GM19043 (cell line): ENCODE results near the gene EME2.

ENCODE experiments used
- ATAC-seq: cut with Tn5 transposase; IDR thresholded peaks from one replicate; pipeline ENCODE4 v1.9.1; 2021; ENCODE audit warnings: low read depth; ENCODE audit not compliant: unreplicated experiment

Gene EME2

GRCh38 chr16:1744338-1744840 is 28.2 kb upstream of the EME2 start:
- ATAC-seq: no peak

GRCh38 chr16:1745181-1745899 is 27.3 kb upstream of the EME2 start:
- ATAC-seq: no peak

GRCh38 chr16:1745900-1746692 is 26.5 kb upstream of the EME2 start:
- no peak for ATAC-seq

- ATAC-seq: no peak
These were observed 25.9 kb upstream of the EME2 start for GRCh38 chr16:1746693-1747195.

- no peak for ATAC-seq
These were observed 24.7 kb upstream of the EME2 start for GRCh38 chr16:1747934-1748333.

- ATAC-seq: no peak
These were observed 23.2 kb upstream of the EME2 start for GRCh38 chr16:1749152-1750117.

- no peak for ATAC-seq
These were observed 20.7 kb upstream of the EME2 start for GRCh38 chr16:1751946-1752345.

- ATAC-seq: no peak
These were observed 19.8 kb upstream of the EME2 start for GRCh38 chr16:1752853-1753252.

- no peak for ATAC-seq
These were observed 18.4 kb upstream of the EME2 start for GRCh38 chr16:1754204-1754603.

GRCh38 chr16:1757714-1758461 is 14.7 kb upstream of the EME2 start:
- ATAC-seq: no peak

GRCh38 chr16:1758923-1759322 is 13.7 kb upstream of the EME2 start:
- ATAC-seq: no peak

GRCh38 chr16:1759511-1759910 is 13.1 kb upstream of the EME2 start:
- no peak for ATAC-seq

GRCh38 chr16:1760911-1761310 is 11.7 kb upstream of the EME2 start:
- ATAC-seq: no peak

GRCh38 chr16:1761751-1762150 is 10.9 kb upstream of the EME2 start:
- no peak for ATAC-seq

- no peak for ATAC-seq
These were observed 10.3 kb upstream of the EME2 start for GRCh38 chr16:1762196-1762878.

GRCh38 chr16:1762879-1763520 is 9.6 kb upstream of the EME2 start:
- ATAC-seq: no peak

GRCh38 chr16:1763521-1764511 is 8.8 kb upstream of the EME2 start:
- ATAC-seq: no peak

- no peak for ATAC-seq
These were observed 7.6 kb upstream of the EME2 start for GRCh38 chr16:1764971-1765370.
